Breast epithelium (tissue), 4 donors: ENCODE results near the gene ARHGAP27. TPM values are rescaled to one million over a fixed set of nuclear protein-coding genes. Genes with fewer than 3 reads are reported as not detected.

ENCODE experiments used
- DNase-seq, 2 donors: peaks; one replicate each; pipeline ENCODE4 v3.0.0-alpha.2; 2019; ENCODE audit warnings: low spot score in 2 of 2
- H3K27ac ChIP-seq, 2 donors: fragments of 200-600 bp; sonication (generic) in 1 of 2; one replicate each; pipeline ENCODE4 v1.5.1; 2016 to 2019; ENCODE audit warnings: mild to moderate bottlenecking in 1 of 2
- H3K27me3 ChIP-seq, 2 donors: fragments of 200-600 bp; sonication (generic) in 1 of 2; one replicate each; pipeline versions ENCODE4 v1.5.1 to v1.6.0; 2017 to 2019; ENCODE audit warnings: control low read depth in 1 of 2, mild to moderate bottlenecking in 1 of 2
- H3K36me3 ChIP-seq: fragments of 200-600 bp; one replicate; pipeline ENCODE4 v1.5.1; 2019
- H3K4me1 ChIP-seq, 2 donors: fragments of 200-600 bp; sonication (generic); one replicate each; pipeline ENCODE4 v1.5.1; 2016 to 2019; ENCODE audit warnings: control low read depth in 1 of 2
- H3K4me3 ChIP-seq, 3 donors: fragments of 200-600 bp; sonication (generic); 1 replicate in 2 of 3; 2 replicates in 1 of 3; pipeline ENCODE4 v1.5.1; 2016 to 2019; ENCODE audit warnings: mild to moderate bottlenecking in 3 of 3, moderate library complexity in 2 of 3
- H3K9me3 ChIP-seq, 2 donors: fragments of 200-600 bp; sonication (generic) in 1 of 2; one replicate each; pipeline ENCODE4 v1.5.1; 2016 to 2019; ENCODE audit warnings: control low read depth in 1 of 2
- POLR2A ChIP-seq: fragments of 450-650 bp; IDR thresholded peaks from one replicate; pipeline ENCODE4 v1.6.1; 2016; ENCODE audit warnings: antibody characterized with exemption, mild to moderate bottlenecking, moderate library complexity
- POLR2AphosphoS5 ChIP-seq, 3 donors: sonication (generic); formaldehyde crosslinking; IDR thresholded peaks; one replicate each; pipeline ENCODE4 v1.6.1; 2017; ENCODE audit warnings: antibody characterized with exemption in 3 of 3
- intact Hi-C: fragments of 100-400 bp; cut with DNase I; formaldehyde crosslinking; loops from one replicate; pipeline ENCODE4 v1.15.1; 2023; ENCODE audit warnings: low total_unique reads
- total RNA-seq, 3 donors: library from RNA; depleted of rRNA; stranded (reverse); fragments of >200 nt; gene quantifications; one replicate each; pipeline ENCODE4 v1.1.0, GENCODE V29; 2016
- TF ChIP-seq, protein P1 (sequence below), 3 donors: fragments of 450-650 bp; IDR thresholded peaks; one replicate each; pipeline ENCODE4 v1.5.1; 2016 to 2017; ENCODE audit warnings: antibody characterized with exemption in 3 of 3, mild to moderate bottlenecking in 3 of 3, moderate library complexity in 3 of 3

The ARHGAP27 gene
- total RNA-seq, 3 donors from 2014 or later = 17.3 to 28.8 (median 17.6) TPM

- intact Hi-C loops = no loop called here
- peaks cover 0 to 6% of the 10 kb centered on the region in 2 donors for H3K4me1 ChIP-seq
- no peaks in the 10 kb centered on the region for H3K27me3 ChIP-seq
- no peak for TF ChIP-seq POLR2AphosphoS5 (IDR thresholded peaks at IDR 0.05)
- no peak overlapping the region for H3K4me3 ChIP-seq
- H3K9me3 ChIP-seq = no peaks in the 10 kb centered on the region
- H3K36me3 ChIP-seq = no peaks in the 10 kb centered on the region
- DNase-seq = no peak
- no peak overlapping the region for H3K27ac ChIP-seq
Measured at GRCh38 chr17:45404870-45405249, 27.8 kb downstream of the ARHGAP27 start.

- Histone ChIP-seq H3K4me3 (no peak overlapping the region), H3K4me1 (peaks cover 0 to 2% of the 10 kb centered on the region in 2 donors), H3K27ac (no peak overlapping the region), H3K27me3 (no peaks in the 10 kb centered on the region), H3K9me3 (no peaks in the 10 kb centered on the region), H3K36me3 (no peaks in the 10 kb centered on the region)
- DNase-seq = no peak
- intact Hi-C loops = no loop called here
- TF ChIP-seq POLR2AphosphoS5 (IDR thresholded peaks at IDR 0.05) (no peak), POLR2A (no peak)
- TF ChIP-seq, protein P1, sequence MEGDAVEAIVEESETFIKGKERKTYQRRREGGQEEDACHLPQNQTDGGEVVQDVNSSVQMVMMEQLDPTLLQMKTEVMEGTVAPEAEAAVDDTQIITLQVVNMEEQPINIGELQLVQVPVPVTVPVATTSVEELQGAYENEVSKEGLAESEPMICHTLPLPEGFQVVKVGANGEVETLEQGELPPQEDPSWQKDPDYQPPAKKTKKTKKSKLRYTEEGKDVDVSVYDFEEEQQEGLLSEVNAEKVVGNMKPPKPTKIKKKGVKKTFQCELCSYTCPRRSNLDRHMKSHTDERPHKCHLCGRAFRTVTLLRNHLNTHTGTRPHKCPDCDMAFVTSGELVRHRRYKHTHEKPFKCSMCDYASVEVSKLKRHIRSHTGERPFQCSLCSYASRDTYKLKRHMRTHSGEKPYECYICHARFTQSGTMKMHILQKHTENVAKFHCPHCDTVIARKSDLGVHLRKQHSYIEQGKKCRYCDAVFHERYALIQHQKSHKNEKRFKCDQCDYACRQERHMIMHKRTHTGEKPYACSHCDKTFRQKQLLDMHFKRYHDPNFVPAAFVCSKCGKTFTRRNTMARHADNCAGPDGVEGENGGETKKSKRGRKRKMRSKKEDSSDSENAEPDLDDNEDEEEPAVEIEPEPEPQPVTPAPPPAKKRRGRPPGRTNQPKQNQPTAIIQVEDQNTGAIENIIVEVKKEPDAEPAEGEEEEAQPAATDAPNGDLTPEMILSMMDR (IDR thresholded peaks at IDR 0.05) = no peak
Measured at GRCh38 chr17:45403906-45404490, 28.7 kb downstream of the ARHGAP27 start.

- Histone ChIP-seq H3K27ac (no peak overlapping the region), H3K4me1 (no peaks in the 10 kb centered on the region), H3K9me3 (no peaks in the 10 kb centered on the region), H3K27me3 (no peaks in the 10 kb centered on the region), H3K4me3 (no peak overlapping the region), H3K36me3 (no peaks in the 10 kb centered on the region)
- TF ChIP-seq, protein P1 (IDR thresholded peaks at IDR 0.05) = no peak
- no peak for TF ChIP-seq POLR2A
- no peak for TF ChIP-seq POLR2AphosphoS5 (IDR thresholded peaks at IDR 0.05)
- DNase-seq = no peak
- intact Hi-C loops = no loop called here
Measured at GRCh38 chr17:45402916-45403315, 29.8 kb downstream of the ARHGAP27 start.

DNA sequence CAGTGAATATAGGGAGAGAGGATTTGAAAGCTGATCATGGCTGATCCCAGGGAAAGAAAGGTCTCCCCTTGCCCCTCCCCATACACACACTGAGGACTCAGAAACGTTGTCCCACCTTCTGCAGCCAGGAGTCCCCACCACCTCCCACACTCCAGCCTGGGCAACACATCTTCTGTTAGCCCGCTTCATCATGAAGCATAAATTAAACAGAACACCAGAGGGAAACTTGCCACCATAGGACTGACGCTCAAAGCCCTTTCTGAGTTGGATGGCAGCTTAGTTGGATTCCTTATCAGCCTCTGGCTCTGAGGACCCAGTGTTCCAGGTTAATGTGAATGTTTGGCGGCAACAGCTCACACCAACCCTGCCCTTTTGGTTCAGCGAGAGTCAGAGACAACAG, 33.9 kb downstream of the ARHGAP27 start:
- Histone ChIP-seq H3K27me3 (no peaks in the 10 kb centered on the region), H3K27ac (no peak overlapping the region), H3K9me3 (no peaks in the 10 kb centered on the region), H3K36me3 (no peaks in the 10 kb centered on the region), H3K4me1 (no peaks in the 10 kb centered on the region), H3K4me3 (no peak overlapping the region)
- intact Hi-C loops = no loop called here
- TF ChIP-seq POLR2AphosphoS5 (IDR thresholded peaks at IDR 0.05) = no peak
- TF ChIP-seq, protein P1 (IDR thresholded peaks at IDR 0.05) = no peak
- no peak for TF ChIP-seq POLR2A
- DNase-seq = no peak

- no peaks in the 10 kb centered on the region for H3K36me3 ChIP-seq
- H3K9me3 ChIP-seq = no peaks in the 10 kb centered on the region
- H3K4me3 ChIP-seq = no peak overlapping the region
- H3K27me3 ChIP-seq = no peaks in the 10 kb centered on the region
- H3K27ac ChIP-seq = no peak overlapping the region
- H3K4me1 ChIP-seq = no peaks in the 10 kb centered on the region
- intact Hi-C loops = no loop called here
- no peak for DNase-seq
- TF ChIP-seq POLR2AphosphoS5 (IDR thresholded peaks at IDR 0.05) (no peak), POLR2A (no peak)
- TF ChIP-seq, protein P1 (IDR thresholded peaks at IDR 0.05) = no peak
Measured at GRCh38 chr17:45397796-45398195, 34.9 kb downstream of the ARHGAP27 start.
